HUES6 (cell line): ENCODE measurements around the gene BATF2.
"Not testable (repeated sequence)": the region's sequence is repeated elsewhere in the genome, so short reads cannot be mapped to it uniquely, and the experiment has no call there.

Experiments
- H3K27ac ChIP-seq: 2 replicates; pipeline ENCODE4 v1.7.0; 2013; ENCODE audit warnings: low read depth, mild to moderate bottlenecking, low read length, inconsistent platforms
- H3K27me3 ChIP-seq: 2 replicates; pipeline ENCODE4 v1.6.1; 2013; ENCODE audit warnings: low read length; ENCODE audit not compliant: control insufficient read depth, insufficient read depth
- H3K36me3 ChIP-seq: 2 replicates; pipeline ENCODE4 v1.6.1; 2013; ENCODE audit warnings: low read length; ENCODE audit not compliant: control insufficient read depth, insufficient read depth
- H3K4me1 ChIP-seq: 2 replicates; pipeline ENCODE4 v1.6.1; 2013; ENCODE audit warnings: low read length; ENCODE audit not compliant: control insufficient read depth, insufficient read depth
- H3K4me3 ChIP-seq: 2 replicates; pipeline ENCODE4 v1.5.1; 2013; ENCODE audit warnings: low read depth, low read length
- H3K9ac ChIP-seq: one replicate; pipeline ENCODE4 v1.6.1; 2013; ENCODE audit warnings: mild to moderate bottlenecking, low read length
- H3K9me3 ChIP-seq: 2 replicates; pipeline ENCODE4 v1.6.1; 2013; ENCODE audit warnings: low read depth, low read length; ENCODE audit not compliant: control insufficient read depth, insufficient read depth

Gene BATF2

DNA sequence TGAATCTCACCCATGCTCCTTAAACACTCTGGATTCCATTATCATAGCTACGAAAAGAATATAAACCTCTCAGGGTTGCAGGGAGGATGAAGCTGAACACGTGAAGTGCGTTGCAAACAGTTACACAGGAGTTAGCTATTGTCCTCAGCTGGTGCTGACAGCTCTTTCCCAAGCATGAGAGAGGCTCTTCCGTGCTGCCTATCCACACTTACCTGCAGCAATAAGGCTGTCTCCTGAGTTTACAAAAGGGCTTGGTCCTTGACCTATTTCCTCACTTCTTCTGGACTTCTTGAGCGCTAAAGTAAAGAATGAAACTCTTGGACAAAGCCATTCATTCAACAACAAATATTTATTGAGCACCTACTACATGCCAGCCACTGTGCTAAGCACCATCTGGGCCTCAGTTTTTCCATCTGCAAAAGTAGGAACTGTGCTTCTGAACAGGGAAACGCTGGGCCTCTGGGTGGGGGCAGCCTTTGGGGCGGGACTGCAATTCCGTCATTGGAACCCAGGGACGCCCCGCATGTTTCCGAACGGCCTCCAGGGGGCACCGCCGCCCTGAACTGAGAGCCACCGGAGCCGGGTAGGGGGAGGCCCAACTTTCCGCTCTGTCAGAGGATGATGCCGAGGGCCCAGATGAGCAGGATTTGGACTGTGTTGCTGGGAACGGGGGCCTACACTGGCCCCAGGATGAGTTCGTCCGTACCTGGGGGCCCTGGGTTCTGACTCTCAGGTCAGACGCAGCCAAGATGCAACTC, 16.5 kb upstream of the BATF2 start:
- peaks cover 18% of the 10 kb centered on the region for H3K36me3 ChIP-seq
- H3K9me3 ChIP-seq, result no peaks in the 10 kb centered on the region
- H3K27ac ChIP-seq, result peak overlapping the region; percentile 81
- peak overlapping the region; percentile 84 for H3K9ac ChIP-seq
- peak overlapping the region; percentile 85 for H3K4me3 ChIP-seq
- H3K27me3 ChIP-seq, result no peaks in the 10 kb centered on the region
- no peaks in the 10 kb centered on the region for H3K4me1 ChIP-seq

DNA sequence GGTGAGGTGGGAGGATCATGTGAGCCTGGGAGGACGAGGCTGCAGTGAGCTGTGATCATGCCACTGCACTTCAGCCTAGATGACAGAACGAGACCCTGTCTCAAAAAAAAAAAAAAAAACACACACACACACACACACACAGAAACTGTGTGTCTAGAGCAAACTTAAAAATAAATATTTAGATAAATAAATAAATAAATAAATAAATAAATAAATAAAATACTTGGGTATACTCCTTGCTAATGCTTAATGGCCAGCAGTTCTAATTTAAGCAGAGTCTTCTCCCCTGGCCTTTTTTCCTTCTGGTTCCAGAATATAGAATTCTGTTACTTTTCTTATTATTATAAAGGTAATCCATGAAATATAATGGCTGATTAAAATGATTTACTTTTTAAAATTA, 12.1 kb upstream of the BATF2 start:
- Histone ChIP-seq H3K9me3 (no peaks in the 10 kb centered on the region), H3K9ac (no peak overlapping the region), H3K4me3 (no peak overlapping the region), H3K27me3 (no peaks in the 10 kb centered on the region), H3K4me1 (no peaks in the 10 kb centered on the region), H3K36me3 (no peaks in the 10 kb centered on the region), H3K27ac (no peak overlapping the region)

DNA sequence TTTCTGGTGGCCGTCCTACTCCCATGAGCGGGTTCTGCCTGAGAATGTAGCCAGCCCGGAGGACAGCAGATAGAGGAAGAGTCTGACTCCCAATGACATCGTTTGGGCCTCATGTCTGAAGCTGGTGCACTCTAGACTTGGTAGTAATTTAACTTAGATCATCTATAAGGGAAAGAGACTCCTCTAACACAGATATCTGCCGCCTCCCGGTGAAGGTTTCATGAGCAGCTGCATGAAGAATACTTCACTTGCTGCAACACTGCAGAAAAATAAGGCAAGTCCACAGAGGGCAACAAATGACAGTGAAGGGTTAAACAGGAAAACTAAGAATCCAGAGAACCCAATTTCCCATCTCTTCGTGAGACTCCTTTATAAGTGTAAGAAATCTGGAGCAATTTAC, 11.2 kb upstream of the BATF2 start:
- Histone ChIP-seq H3K27ac (no peak overlapping the region), H3K4me1 (no peaks in the 10 kb centered on the region), H3K4me3 (no peak overlapping the region), H3K9me3 (no peaks in the 10 kb centered on the region), H3K27me3 (no peaks in the 10 kb centered on the region), H3K36me3 (no peaks in the 10 kb centered on the region), H3K9ac (no peak overlapping the region)

DNA sequence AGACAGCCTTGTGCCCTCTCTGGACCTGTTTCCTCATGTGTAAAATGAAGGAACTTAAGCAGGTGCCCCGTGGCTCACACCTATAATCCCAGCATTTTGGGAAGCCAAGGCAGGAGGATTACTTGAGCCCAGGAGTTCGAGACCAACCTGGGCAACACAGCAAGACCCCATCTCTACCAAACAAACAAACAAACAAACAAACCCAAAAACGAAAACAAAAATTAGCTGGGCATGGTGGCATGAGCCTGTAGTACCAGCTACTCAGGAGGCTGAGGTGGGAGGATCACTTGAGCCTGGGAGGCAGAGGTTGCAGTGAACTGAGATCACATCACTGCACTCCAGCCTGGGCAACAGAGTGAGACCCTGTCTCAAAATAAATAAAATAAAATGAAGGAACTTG, 7.2 kb upstream of the BATF2 start:
- not testable (repeated sequence) for H3K9ac ChIP-seq, H3K4me1 ChIP-seq, H3K36me3 ChIP-seq, H3K4me3 ChIP-seq, H3K9me3 ChIP-seq, H3K27ac ChIP-seq, H3K27me3 ChIP-seq

DNA sequence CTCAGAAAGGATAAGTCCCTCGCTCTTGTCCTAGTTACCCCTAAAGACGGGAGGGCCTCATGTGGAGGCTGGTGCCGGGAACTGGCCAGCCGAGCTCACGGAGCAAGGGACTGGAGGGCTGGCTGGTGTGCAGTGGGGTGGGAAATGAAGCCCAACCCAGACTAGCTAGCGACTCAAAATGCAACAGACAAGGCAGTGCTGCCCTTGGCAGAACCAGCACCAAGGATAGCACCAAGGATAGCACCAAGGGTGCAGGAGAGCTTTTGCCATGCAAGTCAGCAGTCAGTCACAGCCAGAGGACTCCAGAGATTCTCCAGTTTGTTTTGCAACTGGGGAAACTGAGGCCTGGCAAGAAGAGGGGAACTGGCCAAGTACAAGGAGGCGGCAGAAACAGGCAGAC, 6.5 kb upstream of the BATF2 start:
- H3K4me3 ChIP-seq, result no peak overlapping the region
- H3K27me3 ChIP-seq, result no peaks in the 10 kb centered on the region
- no peaks in the 10 kb centered on the region for H3K36me3 ChIP-seq
- H3K9ac ChIP-seq, result no peak overlapping the region
- H3K4me1 ChIP-seq, result no peaks in the 10 kb centered on the region
- no peaks in the 10 kb centered on the region for H3K9me3 ChIP-seq
- no peak overlapping the region for H3K27ac ChIP-seq

DNA sequence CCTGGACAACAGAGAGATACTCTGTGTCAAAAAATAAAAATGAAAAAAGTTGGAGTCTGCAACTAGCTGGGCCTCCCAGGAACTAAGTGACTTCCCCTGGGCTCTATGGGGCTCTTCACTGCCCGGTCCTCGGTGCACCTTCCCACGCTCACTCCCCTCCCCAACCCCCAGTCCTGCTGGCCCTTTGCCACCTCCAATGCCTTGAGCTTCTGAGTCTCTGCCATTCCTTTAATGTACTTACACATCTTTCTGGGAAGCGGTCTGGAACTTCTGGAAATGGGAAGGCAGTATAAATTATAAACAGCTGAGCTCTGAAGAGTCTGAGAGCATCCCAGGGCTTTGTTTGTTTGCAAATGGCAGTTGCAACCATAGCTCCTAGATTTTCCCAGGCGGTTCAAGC, 5.9 kb upstream of the BATF2 start:
- Histone ChIP-seq H3K27me3 (no peaks in the 10 kb centered on the region), H3K27ac (no peak overlapping the region), H3K9ac (no peak overlapping the region), H3K36me3 (no peaks in the 10 kb centered on the region), H3K4me1 (no peaks in the 10 kb centered on the region), H3K4me3 (no peak overlapping the region), H3K9me3 (no peaks in the 10 kb centered on the region)

DNA sequence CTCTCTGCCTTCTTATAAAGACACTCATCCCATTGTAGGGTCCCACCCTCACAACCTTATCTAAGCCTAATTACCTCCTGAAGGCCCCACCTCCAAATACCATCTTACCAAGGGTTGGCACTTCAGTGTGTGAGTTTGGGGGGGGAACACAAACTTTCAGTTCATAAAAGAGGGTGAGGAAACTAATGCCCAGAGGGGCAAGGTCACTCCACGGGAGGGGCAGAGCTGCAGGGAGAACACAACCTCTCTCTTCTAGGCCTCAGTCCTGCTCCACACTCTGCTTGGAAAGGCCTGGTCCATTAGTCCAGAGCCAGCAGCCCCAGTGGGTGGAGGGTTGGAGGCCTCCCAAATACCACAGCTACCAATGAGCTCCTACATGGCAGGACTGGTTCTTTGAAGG, 2.7 kb upstream of the BATF2 start:
- Histone ChIP-seq H3K4me3 (no peak overlapping the region), H3K4me1 (peaks cover 12% of the 10 kb centered on the region), H3K36me3 (no peaks in the 10 kb centered on the region), H3K27me3 (no peaks in the 10 kb centered on the region), H3K9ac (no peak overlapping the region), H3K9me3 (no peaks in the 10 kb centered on the region), H3K27ac (no peak overlapping the region)

DNA sequence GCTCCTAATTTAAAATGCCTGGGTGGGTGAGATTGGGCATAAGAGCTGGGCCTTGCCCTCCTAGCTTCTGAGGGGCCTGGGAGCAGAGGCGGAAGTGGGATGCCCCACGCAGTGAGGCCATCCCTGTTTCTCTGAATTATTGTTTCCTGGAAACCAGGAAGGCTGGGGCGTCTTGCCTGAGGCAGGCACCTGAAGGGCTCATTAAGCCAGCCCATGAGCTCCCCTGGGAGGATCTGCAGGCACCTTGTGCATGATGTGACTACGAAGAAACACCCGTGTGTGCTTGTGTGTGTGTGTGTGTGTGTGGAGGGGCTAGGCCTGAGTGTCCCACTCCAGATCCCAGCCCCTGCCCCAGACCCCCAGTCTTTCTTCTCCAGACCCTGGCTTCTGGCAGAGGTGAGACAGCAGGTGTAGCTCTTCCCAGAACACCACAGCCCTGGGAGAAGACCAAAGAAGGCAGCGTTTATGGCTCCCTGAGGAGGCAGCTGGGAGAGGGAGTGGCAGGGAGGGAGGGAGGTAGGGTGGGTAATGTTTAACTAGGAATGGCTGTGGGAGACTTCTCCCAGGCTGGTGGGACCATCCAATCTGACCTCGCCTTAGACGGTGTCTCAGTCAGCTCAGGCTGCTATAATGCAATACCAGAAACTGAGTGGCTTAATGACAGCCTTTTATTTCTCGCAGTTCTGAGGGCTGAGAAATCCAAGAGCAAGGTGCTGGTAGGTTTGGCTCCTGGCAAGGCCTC, 2.1 kb upstream of the BATF2 start:
- Histone ChIP-seq H3K4me1 (peaks cover 12% of the 10 kb centered on the region), H3K9ac (no peak overlapping the region), H3K9me3 (no peaks in the 10 kb centered on the region), H3K4me3 (no peak overlapping the region), H3K27me3 (no peaks in the 10 kb centered on the region), H3K27ac (no peak overlapping the region), H3K36me3 (no peaks in the 10 kb centered on the region)

DNA sequence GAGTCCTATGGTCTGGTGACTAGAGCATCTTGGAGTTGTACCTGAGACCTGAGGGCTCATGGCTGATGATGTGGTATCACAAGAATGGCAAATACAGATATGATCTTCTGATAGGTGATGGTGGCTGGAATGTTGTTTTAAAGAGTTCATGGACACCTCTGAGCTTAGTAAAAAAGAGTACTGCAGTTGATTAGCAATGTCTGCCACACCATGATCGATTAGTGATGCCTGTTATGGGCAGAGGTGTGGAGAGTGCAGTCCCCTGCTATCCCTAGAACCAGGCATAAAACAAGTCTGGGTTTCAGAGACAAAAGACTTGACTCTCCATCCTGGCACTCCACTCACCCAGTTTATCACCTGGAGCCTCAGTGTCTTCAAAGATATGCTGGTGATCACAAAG, 1.4 kb upstream of the BATF2 start:
- no peaks in the 10 kb centered on the region for H3K27me3 ChIP-seq
- no peaks in the 10 kb centered on the region for H3K9me3 ChIP-seq
- H3K9ac ChIP-seq, result no peak overlapping the region
- H3K4me1 ChIP-seq, result peaks cover 12% of the 10 kb centered on the region
- no peak overlapping the region for H3K27ac ChIP-seq
- H3K36me3 ChIP-seq, result no peaks in the 10 kb centered on the region
- no peak overlapping the region for H3K4me3 ChIP-seq

DNA sequence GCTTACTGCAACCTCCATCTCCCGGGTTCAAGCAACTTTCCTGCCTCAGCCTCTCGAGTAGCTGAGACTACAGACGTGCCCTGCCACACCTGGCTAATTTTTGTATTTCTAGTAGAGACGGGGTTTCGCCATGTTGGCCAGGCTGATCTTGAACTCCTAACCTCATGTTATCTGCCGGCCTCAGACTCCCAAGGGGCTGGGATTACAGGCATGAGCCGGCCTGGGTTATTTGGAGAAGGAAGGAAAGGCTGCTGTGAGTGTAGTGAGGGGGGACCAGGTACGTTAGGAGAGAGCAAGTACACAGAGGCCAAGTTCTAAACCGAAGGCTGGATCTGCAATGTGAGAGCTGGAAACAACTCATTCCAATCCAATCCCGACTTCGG, 453 bp downstream of the BATF2 start:
- no peaks in the 10 kb centered on the region for H3K36me3 ChIP-seq

DNA sequence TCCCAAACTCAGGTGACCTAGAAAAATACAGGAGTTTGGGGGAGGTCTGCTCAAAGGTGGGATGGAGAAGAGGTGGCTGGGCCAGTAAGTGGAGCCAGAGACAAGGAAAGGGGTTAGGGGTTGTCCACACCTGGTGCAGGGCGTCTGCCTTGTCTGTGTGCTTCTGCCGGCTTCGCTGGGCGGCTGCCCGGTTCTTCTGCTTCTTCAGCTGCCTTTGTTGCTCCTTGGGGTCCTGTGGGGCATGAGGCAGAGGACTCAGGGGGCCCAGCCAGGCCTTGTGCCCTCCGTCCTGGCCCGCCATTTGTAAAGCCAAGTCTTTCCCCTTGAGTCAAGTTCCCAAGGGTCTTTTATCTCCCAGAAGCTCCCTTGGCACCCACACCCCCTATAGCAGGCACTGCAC, 2.5 kb downstream of the BATF2 start:
- no peak overlapping the region for H3K4me3 ChIP-seq
- H3K9me3 ChIP-seq, result no peaks in the 10 kb centered on the region
- H3K9ac ChIP-seq, result no peak overlapping the region
- H3K27me3 ChIP-seq, result no peaks in the 10 kb centered on the region
- no peak overlapping the region for H3K27ac ChIP-seq
- peaks cover 12% of the 10 kb centered on the region for H3K4me1 ChIP-seq
- H3K36me3 ChIP-seq, result no peaks in the 10 kb centered on the region

More for the DNA sequence above, 453 bp downstream of the BATF2 start:
- Histone ChIP-seq H3K4me3 (peak overlapping the region; percentile 13; the same call in 1 of the 2 replicates), H3K9me3 (no peaks in the 10 kb centered on the region), H3K4me1 (peaks cover 12% of the 10 kb centered on the region), H3K9ac (no peak overlapping the region), H3K27ac (no peak overlapping the region), H3K27me3 (no peaks in the 10 kb centered on the region)
